HepG2 (cell line): ENCODE data around the gene TP73. TPM values are rescaled to one million over a fixed set of nuclear protein-coding genes. Genes with fewer than 3 reads are reported as not detected.
A peak's percentile ranks its signal among the peaks of the same experiment; 100 is the strongest.

Experiments
- ATAC-seq: fragments of 200-7000 bp; cut with Tn5 transposase; 3 replicates; pipeline ENCODE4 v1.9.1; 2020; ENCODE audit warnings: mild to moderate bottlenecking, moderate library complexity
- BruUV-seq: library from RNA; stranded (reverse); fragments of 400-500 nt; replicated peaks from 2 replicates; lab custom pipeline; 2021; lab: Mats Ljungman, UMichigan
- CTCF ChIA-PET: fragments of 300-600 bp; formaldehyde crosslinking; extraction: SDS; loops from one replicate; lab custom pipeline; 2021; ENCODE audit warnings: low total read pairs, inconsistent platforms, low intra/inter-chr PET ratio; lab: Yijun Ruan, JAX
- POLR2A ChIA-PET: fragments of 350-600 bp; sonication (Branson Sonifier 250); formaldehyde crosslinking; loops from one replicate; lab custom pipeline; 2020; ENCODE audit warnings: antibody characterized with exemption, inconsistent platforms; lab: Yijun Ruan, JAX
- DNase-seq: peaks from one replicate; pipeline ENCODE4 v3.0.0-alpha.2; 2015; ENCODE audit warnings: low spot score
- FAIRE-seq: peaks from 3 replicates; lab custom pipeline; 2011; peaks lifted over from hg19 to GRCh38; lab: Jason Lieb, UNC
- H2AFZ ChIP-seq: one replicate; pipeline ENCODE4 v1.6.1; 2011; ENCODE audit warnings: low read length, inconsistent platforms
- H3K27ac ChIP-seq: fragments of 300-600 bp; 3 replicates; pipeline ENCODE4 v1.8.0; 2011; ENCODE audit warnings: mixed run types, mild to moderate bottlenecking, mixed read lengths, low read length, inconsistent platforms; ENCODE audit not compliant: insufficient read depth; ENCODE audit errors: extremely low read length
- H3K27me3 ChIP-seq, 2 experiments: fragments of 200-600 bp in 1 of 2; 2 replicates in 1 of 2; 3 replicates in 1 of 2; pipeline versions ENCODE4 v1.6.0 to v1.8.0; 2011; ENCODE audit warnings: low read length in 2 of 2, mild to moderate bottlenecking in 2 of 2, moderate library complexity in 2 of 2, inconsistent platforms in 1 of 2; ENCODE audit not compliant: insufficient read depth in 2 of 2, control insufficient read depth in 1 of 2
- H3K36me3 ChIP-seq, 2 experiments: fragments of 200-600 bp in 1 of 2; replicated peaks in 1 of 2; 2 replicates in 1 of 2; 3 replicates in 1 of 2; pipeline versions ENCODE4 v1.5.1 to v1.8.0; 2011; ENCODE audit warnings: low read length in 2 of 2, inconsistent platforms in 1 of 2; ENCODE audit not compliant: insufficient read depth in 2 of 2, control insufficient read depth in 1 of 2
- H3K4me1 ChIP-seq: 2 replicates; pipeline ENCODE4 v1.5.1; 2012; ENCODE audit warnings: low read length, inconsistent platforms; ENCODE audit not compliant: insufficient read depth
- H3K4me2 ChIP-seq: 2 replicates; pipeline ENCODE4 v1.6.0; 2011; ENCODE audit warnings: low read depth, low read length, inconsistent platforms
- H3K4me3 ChIP-seq, 3 experiments: fragments of 200-600 bp in 1 of 3; sonication (generic), shearing (Covaris generic) in 1 of 3; replicated peaks in 1 of 3; 2 replicates each; pipeline ENCODE4 v1.5.1; 2011 to 2016; ENCODE audit warnings: low read length in 3 of 3, inconsistent platforms in 2 of 3, low read depth in 2 of 3, mild to moderate bottlenecking in 2 of 3, control low read depth in 1 of 3, mixed read lengths in 1 of 3; ENCODE audit not compliant: insufficient read depth in 1 of 3
- H3K79me2 ChIP-seq: one replicate; pipeline ENCODE4 v1.6.1; 2011; ENCODE audit warnings: low read length, inconsistent platforms; ENCODE audit not compliant: insufficient read depth
- H3K9ac ChIP-seq: 2 replicates; pipeline ENCODE4 v1.6.0; 2011; ENCODE audit warnings: mild to moderate bottlenecking, low read depth, low read length, inconsistent platforms; ENCODE audit not compliant: insufficient read depth
- H3K9me3 ChIP-seq: 2 replicates; pipeline ENCODE4 v1.5.1; 2012; ENCODE audit warnings: mild to moderate bottlenecking, low read length
- H4K20me1 ChIP-seq: 2 replicates; pipeline ENCODE4 v1.6.0; 2011; ENCODE audit warnings: inconsistent platforms, mild to moderate bottlenecking, low read length, moderate library complexity; ENCODE audit not compliant: insufficient read depth
- CBX2 ChIP-seq, 2 experiments: fragments of 200-600 bp in 1 of 2; sonication (generic); formaldehyde crosslinking in 1 of 2; IDR thresholded peaks; 2 replicates each; pipeline versions ENCODE4 v1.7.0 to v1.8.1; 2018 to 2022; ENCODE audit warnings: low read depth in 2 of 2, low read length in 1 of 2, mild to moderate bottlenecking in 1 of 2, missing genetic modification reagents in 1 of 2
- DDIT3 ChIP-seq: sonication (generic); formaldehyde crosslinking; IDR thresholded peaks from 2 replicates; pipeline ENCODE4 v1.4.0; 2020; ENCODE audit warnings: mild to moderate bottlenecking, missing genetic modification reagents
- GATAD1 ChIP-seq: IDR thresholded peaks from 2 replicates; pipeline ENCODE4 v1.6.1; 2016; ENCODE audit warnings: missing genetic modification reagents, missing compliant biosample characterization
- JUND ChIP-seq: sonication (generic); formaldehyde crosslinking; IDR thresholded peaks from 2 replicates; pipeline ENCODE4 v1.8.0; 2022; ENCODE audit warnings: mild to moderate bottlenecking, missing genetic modification reagents
- NFRKB ChIP-seq: fragments of 450-650 bp; IDR thresholded peaks from 2 replicates; pipeline ENCODE4 v1.6.1; 2017
- RBAK ChIP-seq: sonication (generic); formaldehyde crosslinking; IDR thresholded peaks from 2 replicates; pipeline ENCODE4 v1.5.1; 2020; ENCODE audit warnings: mild to moderate bottlenecking, missing genetic modification reagents
- RBFOX2 ChIP-seq: fragments of 200-400 bp; formaldehyde crosslinking; IDR thresholded peaks from 2 replicates; pipeline ENCODE4 v1.6.1; 2017; ENCODE audit warnings: low read depth, mild to moderate bottlenecking, low read length
- SATB2 ChIP-seq: sonication (generic); formaldehyde crosslinking; IDR thresholded peaks from 2 replicates; pipeline ENCODE4 v1.5.0; 2020; ENCODE audit warnings: missing genetic modification reagents
- SMAD9 ChIP-seq: sonication (generic); formaldehyde crosslinking; IDR thresholded peaks from 2 replicates; pipeline ENCODE4 v1.5.1; 2020; ENCODE audit warnings: mild to moderate bottlenecking, missing genetic modification reagents
- SP140L ChIP-seq: sonication (generic); formaldehyde crosslinking; IDR thresholded peaks from 2 replicates; pipeline ENCODE4 v1.4.0; 2020; ENCODE audit warnings: missing genetic modification reagents, borderline replicate concordance
- TRAFD1 ChIP-seq: sonication (generic); formaldehyde crosslinking; IDR thresholded peaks from 2 replicates; pipeline ENCODE4 v1.5.1; 2020; ENCODE audit warnings: missing genetic modification reagents, mild to moderate bottlenecking, borderline replicate concordance
- ZBTB33 ChIP-seq: sonication (generic); formaldehyde crosslinking; IDR thresholded peaks from 2 replicates; pipeline ENCODE4 v1.4.0; 2020; ENCODE audit warnings: missing genetic modification reagents
- ZNF563 ChIP-seq: sonication (generic); formaldehyde crosslinking; IDR thresholded peaks from 2 replicates; pipeline ENCODE4 v1.8.0; 2022; ENCODE audit warnings: mild to moderate bottlenecking, moderate library complexity, missing genetic modification reagents
- ZNF703 ChIP-seq: sonication (generic); formaldehyde crosslinking; IDR thresholded peaks from 2 replicates; pipeline ENCODE4 v1.5.1; 2020; ENCODE audit warnings: missing genetic modification reagents, mild to moderate bottlenecking, moderate library complexity, borderline replicate concordance
- WGBS: methylation state at CpG from one replicate; pipeline ENCODE4 v1.1.6; 2017; ENCODE audit warnings: low lambda C conversion rate; 5-methylcytosine and 5-hydroxymethylcytosine counted together
- in situ Hi-C: cut with HindIII; loops from 2 replicates; pipeline ENCODE4 v1.10.0; 2017; ENCODE audit warnings: low pct_unique_long_range_greater_than_20kb; ENCODE audit not compliant: extremely low pct_ligation_motif_present
- intact Hi-C: fragments of 100-400 bp; cut with micrococcal nuclease; formaldehyde crosslinking; loops from one replicate; pipeline ENCODE4 v1.10.0; 2022; ENCODE audit not compliant: unreplicated experiment
- polyA plus RNA-seq, 8 experiments: library from polyadenylated mRNA; depleted of rRNA in 3 of 8; stranded (reverse) in 7 of 8; unstranded in 1 of 8; fragments of >200 nt; fragmentation: Illumina TruSeq in 4 of 8; extraction: Trizol in 4 of 8; gene quantifications; 2 replicates each; pipeline versions ENCODE4 v1.2.1 to v1.2.3, GENCODE V29; 2011 to 2016; ENCODE audit warnings: low read depth in 4 of 8, missing spikeins in 1 of 8, mixed read lengths in 1 of 8; ENCODE audit not compliant: insufficient read depth in 1 of 8
- total RNA-seq, 5 experiments: library from RNA; depleted of rRNA; stranded (reverse); fragments of >200 nt; fragmentation: Illumina TruSeq; extraction: Trizol; gene quantifications; 2 replicates each; pipeline ENCODE4 v1.2.3, GENCODE V29; 2016; ENCODE audit warnings: low read depth in 1 of 5

Gene TP73
- total and polyA plus RNA-seq, 2 of the 13 experiments (the other 11 are each of a cell fraction or from before 2014, with no cell fraction given), result 0.49 to 1.1 TPM

- no peak for TF ChIP-seq DDIT3 (CRISPR knock-in tag)
These were observed 91.1 kb downstream of the TP73 start (continued) for GRCh38 chr1:3743421-3743820.

GRCh38 chr1:3743826-3744225 lies 91.5 kb downstream of the TP73 start:
- Histone ChIP-seq H3K9me3 (no peaks in the 10 kb centered on the region), H3K4me2 (no peak overlapping the region), H3K27ac (no peak overlapping the region), H3K4me1 (peaks cover 31% of the 10 kb centered on the region), H2AFZ (no peak overlapping the region), H3K9ac (no peak overlapping the region), H4K20me1 (no peaks in the 10 kb centered on the region), H3K79me2 (peaks cover 6% of the 10 kb centered on the region), H3K4me3 (no peak overlapping the region), H3K27me3 (no peaks in the 10 kb centered on the region; a peak in 1 of 5 replicates), H3K36me3 (peaks cover 3 to 41% of the 10 kb centered on the region in 2 experiments; a peak in 4 of 5 replicates)
- TF ChIP-seq GATAD1 (CRISPR knock-in tag) (no peak), SMAD9 (CRISPR knock-in tag) (no peak), JUND (no peak), ZNF563 (no peak), NFRKB (no peak), CBX2 (IDR thresholded peaks at IDR 0.05; ENCODE audit: low read depth, low read length) (no peak), CBX2 (CRISPR knock-in tag; IDR thresholded peaks at IDR 0.05; ENCODE audit: low read depth) (no peak)
- POLR2A ChIA-PET, result no interaction called here
- no peak for FAIRE-seq
- CTCF ChIA-PET, result no interaction called here
- no peak for ATAC-seq
- 94% methylated on average over 11 of the region's 12 CpGs for WGBS
- BruUV-seq, result no TSS peak
- DNase-seq, result no peak
- in situ Hi-C loops, result no loop called here
- intact Hi-C loops, result no loop called here

- in situ Hi-C loops (no loop called here), intact Hi-C loops (no loop called here)
- no peak for ATAC-seq
- BruUV-seq, result no TSS peak
- H3K36me3 ChIP-seq, result peaks cover 3 to 32% of the 10 kb centered on the region in 2 experiments; a peak in 4 of 5 replicates
- no peak overlapping the region for H3K27ac ChIP-seq
- H3K4me1 ChIP-seq, result peaks cover 31% of the 10 kb centered on the region
- POLR2A ChIA-PET, result no interaction called here
- H3K4me2 ChIP-seq, result peak overlapping the region; percentile 85; the same call in 1 of the 2 replicates
- WGBS, result 95% methylated on average over 8 of the region's 10 CpGs
- H3K4me3 ChIP-seq, result no peak overlapping the region
- peaks cover 0 to 3% of the 10 kb centered on the region in 2 experiments; a peak in 2 of 5 replicates for H3K27me3 ChIP-seq
- no peaks in the 10 kb centered on the region for H3K9me3 ChIP-seq
- no peak overlapping the region for H2AFZ ChIP-seq
- CTCF ChIA-PET, result no interaction called here
- no peak for FAIRE-seq
- H4K20me1 ChIP-seq, result no peaks in the 10 kb centered on the region
- DNase-seq, result no peak
- H3K9ac ChIP-seq, result 0 out of 2 replicates have a peak overlapping the region, but pooled peaks have one; percentile 22
- H3K79me2 ChIP-seq, result peaks cover 6% of the 10 kb centered on the region
- TF ChIP-seq RBFOX2 (0 out of 2 replicates have a peak, but pooled peaks have one; percentile 19), ZBTB33 (CRISPR knock-in tag) (peak; percentile 40; the same call in 1 of the 2 replicates), RBAK (no peak), TRAFD1 (no peak), ZNF703 (CRISPR knock-in tag) (no peak), SATB2 (CRISPR knock-in tag) (no peak), SP140L (no peak)
These were observed 92.3 kb downstream of the TP73 start for GRCh38 chr1:3744646-3745045.
